Measurements from ENCODE around the gene ZNF367. TPM values are rescaled to one million over a fixed set of nuclear protein-coding genes. Genes with fewer than 3 reads are reported as not detected.

ZNF367 gene
- total and polyA plus RNA-seq, 2 experiments from 2014 or later = 0.98 to 3.6 TPM

DNA sequence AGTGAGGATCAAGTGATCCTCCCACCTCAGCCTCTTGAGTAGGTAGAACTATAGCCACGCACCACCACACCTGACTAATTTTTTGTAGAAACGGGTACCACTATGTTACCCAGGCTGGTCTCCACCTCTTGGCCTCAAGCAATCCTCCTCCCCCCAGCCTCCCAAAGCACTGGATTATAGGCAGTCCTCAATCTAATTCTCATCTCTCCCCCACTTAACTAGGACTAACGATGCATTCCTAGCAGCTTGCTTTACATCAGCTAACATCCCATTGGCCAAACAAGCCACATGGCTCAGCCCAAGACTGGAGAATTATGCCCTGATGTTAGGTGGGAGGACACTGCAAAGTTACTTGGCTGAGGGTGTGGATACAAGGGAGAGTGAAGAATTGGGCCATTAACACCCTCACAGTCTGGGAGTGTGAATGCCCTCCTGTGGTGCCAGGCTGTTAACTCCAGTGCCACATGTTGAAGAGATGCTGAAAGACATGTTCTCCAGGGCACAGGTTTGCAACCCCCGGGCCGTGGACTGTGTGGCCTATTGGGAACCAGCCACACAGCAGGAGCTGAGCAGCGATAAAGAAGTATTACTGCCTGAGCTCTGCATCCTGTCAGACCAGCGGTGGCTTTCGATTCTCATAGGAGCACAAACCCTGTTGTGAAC is 5.3 kb upstream of the ZNF367 start:
- H3K27me3 ChIP-seq = no peaks in the 10 kb centered on the region
- 65% methylated on average over 8 of the region's 8 CpGs for WGBS (ENCODE audit: low lambda C conversion rate, missing lambda C conversion rate)
- H4K20me1 ChIP-seq (ENCODE audit: insufficient read depth, poor library complexity, severe bottlenecking) = no peaks in the 10 kb centered on the region
- no peaks in the 10 kb centered on the region for H3K36me3 ChIP-seq (replicated peaks; ENCODE audit: insufficient read depth, low read depth)
- H3K4me1 ChIP-seq (ENCODE audit: insufficient read depth) = peaks cover 13% of the 10 kb centered on the region
- H3K27ac ChIP-seq = no peak overlapping the region
- TF ChIP-seq EZH2 (IDR thresholded peaks at IDR 0.05; ENCODE audit: borderline replicate concordance) (no peak), EZH2phosphoT487 (IDR thresholded peaks at IDR 0.05; ENCODE audit: low read depth, severe bottlenecking, unreplicated experiment) (no peak)
- TF ChIP-seq, protein P1, sequence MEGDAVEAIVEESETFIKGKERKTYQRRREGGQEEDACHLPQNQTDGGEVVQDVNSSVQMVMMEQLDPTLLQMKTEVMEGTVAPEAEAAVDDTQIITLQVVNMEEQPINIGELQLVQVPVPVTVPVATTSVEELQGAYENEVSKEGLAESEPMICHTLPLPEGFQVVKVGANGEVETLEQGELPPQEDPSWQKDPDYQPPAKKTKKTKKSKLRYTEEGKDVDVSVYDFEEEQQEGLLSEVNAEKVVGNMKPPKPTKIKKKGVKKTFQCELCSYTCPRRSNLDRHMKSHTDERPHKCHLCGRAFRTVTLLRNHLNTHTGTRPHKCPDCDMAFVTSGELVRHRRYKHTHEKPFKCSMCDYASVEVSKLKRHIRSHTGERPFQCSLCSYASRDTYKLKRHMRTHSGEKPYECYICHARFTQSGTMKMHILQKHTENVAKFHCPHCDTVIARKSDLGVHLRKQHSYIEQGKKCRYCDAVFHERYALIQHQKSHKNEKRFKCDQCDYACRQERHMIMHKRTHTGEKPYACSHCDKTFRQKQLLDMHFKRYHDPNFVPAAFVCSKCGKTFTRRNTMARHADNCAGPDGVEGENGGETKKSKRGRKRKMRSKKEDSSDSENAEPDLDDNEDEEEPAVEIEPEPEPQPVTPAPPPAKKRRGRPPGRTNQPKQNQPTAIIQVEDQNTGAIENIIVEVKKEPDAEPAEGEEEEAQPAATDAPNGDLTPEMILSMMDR (IDR thresholded peaks at IDR 0.05; ENCODE audit: poor library complexity) = no peak
- H3K9me3 ChIP-seq (ENCODE audit: low read depth) = no peaks in the 10 kb centered on the region
- no peak overlapping the region for H3K4me3 ChIP-seq
- H3K4me2 ChIP-seq = no peak overlapping the region
- H3K9me2 ChIP-seq (replicated peaks; ENCODE audit: insufficient read depth) = no peaks in the 10 kb centered on the region
- H2AFZ ChIP-seq = no peak overlapping the region
- no peaks in the 10 kb centered on the region for H3K79me2 ChIP-seq
- no peak for DNase-seq (ENCODE audit: low spot score)

DNA sequence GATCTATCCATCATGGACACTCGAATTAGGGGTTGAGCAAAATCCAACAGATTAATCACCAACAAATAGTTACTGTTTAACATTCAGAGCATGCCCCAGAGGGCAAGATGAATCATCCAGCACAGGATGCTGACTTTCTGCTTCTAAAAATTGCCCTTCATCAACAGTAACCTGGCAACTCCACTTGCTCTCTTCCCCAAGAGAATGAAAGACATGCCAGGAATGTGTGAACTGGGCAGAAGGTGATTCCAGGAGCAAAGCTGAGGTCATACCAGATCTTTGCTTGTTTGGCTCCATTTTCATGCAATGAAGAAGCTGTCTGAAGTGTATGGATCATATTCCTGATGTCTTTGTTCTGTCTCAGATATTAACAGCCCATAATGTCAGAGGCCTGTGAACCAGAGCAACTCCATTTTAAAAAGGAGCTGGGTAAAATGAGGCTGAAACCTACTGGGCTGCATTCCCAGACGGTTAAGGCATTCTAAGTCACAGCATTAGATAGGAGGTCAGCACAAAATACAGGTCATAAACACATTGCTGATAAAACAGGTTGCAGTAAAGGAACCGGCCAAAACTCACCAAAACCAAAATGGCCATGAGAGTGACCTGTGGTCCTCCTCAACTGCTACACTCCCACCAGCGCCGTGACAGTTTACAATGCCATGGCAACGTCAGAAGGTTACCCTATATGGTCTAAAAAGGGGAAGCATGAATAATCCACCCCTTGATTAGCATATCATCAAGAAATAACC is 2.5 kb upstream of the ZNF367 start:
- Histone ChIP-seq H3K4me3 (no peak overlapping the region), H4K20me1 (ENCODE audit: insufficient read depth, poor library complexity, severe bottlenecking) (no peaks in the 10 kb centered on the region), H3K27ac (peak overlapping the region; percentile 99), H3K36me3 (replicated peaks; ENCODE audit: insufficient read depth, low read depth) (no peaks in the 10 kb centered on the region), H3K9me3 (ENCODE audit: low read depth) (no peaks in the 10 kb centered on the region), H3K4me2 (peak overlapping the region; percentile 83), H3K9me2 (replicated peaks; ENCODE audit: insufficient read depth) (no peaks in the 10 kb centered on the region), H3K79me2 (peaks cover 12% of the 10 kb centered on the region), H3K4me1 (ENCODE audit: insufficient read depth) (peaks cover 22% of the 10 kb centered on the region), H3K27me3 (no peaks in the 10 kb centered on the region), H2AFZ (peak overlapping the region; percentile 17)
- TF ChIP-seq, protein P1 (IDR thresholded peaks at IDR 0.05; ENCODE audit: poor library complexity) = no peak
- TF ChIP-seq EZH2 (IDR thresholded peaks at IDR 0.05; ENCODE audit: borderline replicate concordance) = no peak
- no peak for TF ChIP-seq EZH2phosphoT487 (IDR thresholded peaks at IDR 0.05; ENCODE audit: low read depth, severe bottlenecking, unreplicated experiment)
- 33% methylated on average over 6 of the region's 6 CpGs for WGBS (ENCODE audit: low lambda C conversion rate, missing lambda C conversion rate)
- peak; percentile 81 for DNase-seq (ENCODE audit: low spot score)

DNA sequence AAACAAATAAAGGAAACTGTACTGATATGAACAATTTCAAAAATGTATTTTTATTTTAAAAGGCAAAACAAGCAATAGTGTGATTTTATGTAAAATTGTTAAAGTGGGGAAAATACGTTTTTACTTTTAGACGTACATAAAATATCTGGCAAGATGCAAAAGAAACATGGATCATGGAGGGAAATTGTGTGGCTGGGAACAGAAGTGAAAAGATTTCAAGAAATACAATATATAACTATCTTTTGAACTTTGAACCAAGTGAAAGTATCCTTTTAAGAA is 1.5 kb upstream of the ZNF367 start:
- TF ChIP-seq EZH2phosphoT487 (IDR thresholded peaks at IDR 0.05; ENCODE audit: low read depth, severe bottlenecking, unreplicated experiment) (no peak), EZH2 (IDR thresholded peaks at IDR 0.05; ENCODE audit: borderline replicate concordance) (no peak)
- TF ChIP-seq, protein P1 (IDR thresholded peaks at IDR 0.05; ENCODE audit: poor library complexity) = no peak
- Histone ChIP-seq H3K9me2 (replicated peaks; ENCODE audit: insufficient read depth) (no peaks in the 10 kb centered on the region), H3K4me3 (peak overlapping the region; percentile 54), H3K79me2 (peaks cover 22% of the 10 kb centered on the region), H2AFZ (no peak overlapping the region), H3K4me1 (ENCODE audit: insufficient read depth) (peaks cover 22% of the 10 kb centered on the region), H3K27ac (peak overlapping the region; percentile 99), H3K9me3 (ENCODE audit: low read depth) (no peaks in the 10 kb centered on the region), H4K20me1 (ENCODE audit: insufficient read depth, poor library complexity, severe bottlenecking) (no peaks in the 10 kb centered on the region), H3K36me3 (replicated peaks; ENCODE audit: insufficient read depth, low read depth) (no peaks in the 10 kb centered on the region), H3K4me2 (peak overlapping the region; percentile 83), H3K27me3 (no peaks in the 10 kb centered on the region)
- no peak for DNase-seq (ENCODE audit: low spot score)
- WGBS (ENCODE audit: low lambda C conversion rate, missing lambda C conversion rate) = 59% methylated on average over 2 of the region's 2 CpGs

Measured in hepatocyte (in vitro differentiated cells).